Mucosa of descending colon (tissue), 3 donors: ENCODE results near the gene TLE4. TPM values are rescaled to one million over a fixed set of nuclear protein-coding genes. Genes with fewer than 3 reads are reported as not detected.
"Not testable (repeated sequence)": the region's sequence is repeated elsewhere in the genome, so short reads cannot be mapped to it uniquely, and the experiment has no call there.

Experiments
- ATAC-seq: fragments of 200-7000 bp; cut with Tn5 transposase; one replicate; pipeline ENCODE4 v1.9.1; 2020; ENCODE audit warnings: mild to moderate bottlenecking, moderate library complexity
- DNase-seq, 3 donors: peaks; one replicate each; pipeline ENCODE4 v3.0.0-alpha.2; 2020
- H3K36me3 ChIP-seq: fragments of 200-600 bp; one replicate; pipeline ENCODE4 v1.8.0; 2021; ENCODE audit warnings: low read depth, mild to moderate bottlenecking
- H3K4me1 ChIP-seq: fragments of 200-600 bp; one replicate; pipeline ENCODE4 v1.8.0; 2021; ENCODE audit warnings: low read depth, mild to moderate bottlenecking
- H3K4me3 ChIP-seq: fragments of 200-600 bp; one replicate; pipeline ENCODE4 v1.8.0; 2021; ENCODE audit warnings: mild to moderate bottlenecking
- H3K9me3 ChIP-seq: fragments of 200-600 bp; one replicate; pipeline ENCODE4 v1.8.0; 2021; ENCODE audit warnings: mild to moderate bottlenecking
- CTCF ChIP-seq: fragments of 200-600 bp; IDR thresholded peaks from one replicate; pipeline ENCODE4 v1.8.0; 2022; ENCODE audit warnings: antibody characterized with exemption, mild to moderate bottlenecking
- intact Hi-C, 2 donors: fragments of 100-400 bp; cut with DNase I in 1 of 2; cut with micrococcal nuclease in 1 of 2; formaldehyde crosslinking; loops; one replicate each; pipeline versions ENCODE4 v1.11.0 to v1.11.1; 2022; cut with DNase I, micrococcal nuclease
- total RNA-seq, 3 donors: library from RNA; stranded (reverse); fragmentation: NEBNext Ultra II Directional in 2 of 3; extraction: Animal tissue kit (Norgen Biotek cat#: 25700) in 2 of 3; gene quantifications; one replicate each; pipeline versions ENCODE4 v1.2.1 to v1.2.4, GENCODE V29; 2021 to 2023
- donor health status: DM: no; HTN: no; CAD: no; lungs with moderate emphysema.
- donor health status: DM: no; HTN: no; CAD: no.
- donor health status: DM: no; HTN: yes; CAD: no.

TLE4 gene
- total RNA-seq, 3 donors from 2014 or later, result 23.9 to 38.4 (median 29.8) TPM

GRCh38 chr9:79736051-79736450 lies 164.3 kb downstream of the TLE4 start:
- H3K4me1 ChIP-seq, result no peaks in the 10 kb centered on the region
- TF ChIP-seq CTCF, result no peak
- DNase-seq (no peak), ATAC-seq (no peak)
- intact Hi-C loops, result no loop called here
- no peaks in the 10 kb centered on the region for H3K36me3 ChIP-seq
- no peaks in the 10 kb centered on the region for H3K9me3 ChIP-seq
- no peak overlapping the region for H3K4me3 ChIP-seq

- Histone ChIP-seq H3K9me3 (no peaks in the 10 kb centered on the region), H3K36me3 (no peaks in the 10 kb centered on the region), H3K4me3 (no peak overlapping the region), H3K4me1 (no peaks in the 10 kb centered on the region)
- ATAC-seq, result no peak
- DNase-seq, result no peak
- intact Hi-C loops, result no loop called here
- no peak for TF ChIP-seq CTCF
Measured at GRCh38 chr9:79741381-79741780, 169.6 kb downstream of the TLE4 start.

- H3K4me3 ChIP-seq, result no peak overlapping the region
- H3K9me3 ChIP-seq, result no peaks in the 10 kb centered on the region
- intact Hi-C loops, result no loop called here
- no peaks in the 10 kb centered on the region for H3K36me3 ChIP-seq
- no peak for DNase-seq
- TF ChIP-seq CTCF, result no peak
- ATAC-seq, result no peak
- H3K4me1 ChIP-seq, result no peaks in the 10 kb centered on the region
Measured at GRCh38 chr9:79742110-79742721, 170.5 kb downstream of the TLE4 start.

GRCh38 chr9:79744521-79744920 lies 172.8 kb downstream of the TLE4 start:
- no peak overlapping the region for H3K4me3 ChIP-seq
- DNase-seq, result no peak
- no peaks in the 10 kb centered on the region for H3K4me1 ChIP-seq
- no peak for TF ChIP-seq CTCF
- H3K9me3 ChIP-seq, result no peaks in the 10 kb centered on the region
- H3K36me3 ChIP-seq, result no peaks in the 10 kb centered on the region
- ATAC-seq, result no peak
- intact Hi-C loops, result no loop called here

GRCh38 chr9:79745752-79746336 lies 174.1 kb downstream of the TLE4 start:
- Histone ChIP-seq H3K36me3 (no peaks in the 10 kb centered on the region), H3K4me1 (no peaks in the 10 kb centered on the region)

GRCh38 chr9:79751895-79752466 lies 180.2 kb downstream of the TLE4 start:
- H3K9me3 ChIP-seq, H3K36me3 ChIP-seq, H3K4me1 ChIP-seq, intact Hi-C loops, H3K4me3 ChIP-seq, DNase-seq, ATAC-seq: not testable (repeated sequence)

More at GRCh38 chr9:79745752-79746336, 174.1 kb downstream of the TLE4 start:
- TF ChIP-seq CTCF, result no peak
- Histone ChIP-seq H3K4me3 (no peak overlapping the region), H3K9me3 (no peaks in the 10 kb centered on the region)
- ATAC-seq (no peak), DNase-seq (no peak)
- intact Hi-C loops, result no loop called here
